ENCODE data around the gene CHCHD5.
"Not testable (repeated sequence)": the region's sequence is repeated elsewhere in the genome, so short reads cannot be mapped to it uniquely, and the experiment has no call there.

Gene CHCHD5, protein sequence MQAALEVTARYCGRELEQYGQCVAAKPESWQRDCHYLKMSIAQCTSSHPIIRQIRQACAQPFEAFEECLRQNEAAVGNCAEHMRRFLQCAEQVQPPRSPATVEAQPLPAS

DNA sequence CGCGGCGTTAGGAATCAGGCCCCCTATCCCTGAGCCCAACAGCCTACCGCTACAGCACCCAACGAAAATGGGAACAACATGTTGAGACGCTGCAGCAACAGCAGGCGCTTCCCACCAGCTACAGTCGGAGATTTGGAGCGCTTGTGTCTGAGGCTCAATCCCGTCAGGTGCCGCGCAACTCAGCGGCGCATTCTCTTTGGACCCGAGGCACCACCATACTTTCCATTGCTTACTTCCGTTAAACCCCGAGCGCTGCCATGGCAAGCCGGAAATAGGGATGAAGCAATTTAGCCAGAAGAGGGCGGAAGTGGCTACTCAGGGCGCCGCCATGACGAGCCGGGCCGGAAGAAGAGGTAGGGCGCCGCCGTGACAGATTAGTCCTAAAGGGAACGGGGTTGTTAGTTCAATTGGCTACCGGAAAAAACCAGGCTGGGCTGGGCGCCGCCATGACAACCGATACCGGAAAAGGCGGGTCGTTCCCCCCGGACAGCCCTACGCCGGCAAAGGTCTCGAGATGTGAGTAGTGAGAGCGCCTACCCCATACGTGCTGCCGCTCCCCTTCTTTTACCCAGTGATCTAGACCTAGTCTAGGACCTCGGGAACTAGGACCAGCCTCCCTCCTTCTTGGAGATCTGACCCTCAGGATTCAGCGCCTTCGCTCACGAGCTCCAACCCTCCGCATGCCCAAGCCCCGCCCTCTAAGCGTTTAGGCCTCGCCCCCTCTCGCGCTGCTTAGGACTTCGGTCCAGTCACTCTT lies at the start of gene CHCHD5:
TSS of gene CHCHD5 (plus strand) at position 476 of the 757 bp plus-strand sequence. CDS start at position 515, 39 bp downstream.
- peak; percentile 95 for DNase-seq (ENCODE audit: low spot score)

DNA sequence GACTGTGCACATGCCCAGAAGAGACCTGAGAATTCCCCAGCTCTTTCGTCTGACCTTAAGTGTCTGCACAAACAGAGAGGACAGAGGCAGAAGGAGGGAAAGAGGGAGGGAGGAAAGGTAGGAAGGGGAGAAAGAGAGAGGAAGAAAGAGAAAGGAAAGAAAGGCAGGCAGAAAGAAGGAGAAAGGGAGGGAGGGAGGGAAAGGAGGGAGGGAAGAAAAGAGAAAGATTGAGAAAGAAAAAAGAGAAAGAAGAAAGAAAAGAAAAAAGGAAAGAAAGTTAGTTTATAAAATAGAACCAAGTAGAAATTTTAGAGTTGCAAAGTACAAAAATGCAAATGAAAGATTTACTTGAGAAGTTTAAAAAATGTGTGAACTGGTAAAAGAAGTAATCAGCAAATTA lies 49.6 kb upstream of the CHCHD5 start:
- no peak for DNase-seq (ENCODE audit: low spot score)

DNA sequence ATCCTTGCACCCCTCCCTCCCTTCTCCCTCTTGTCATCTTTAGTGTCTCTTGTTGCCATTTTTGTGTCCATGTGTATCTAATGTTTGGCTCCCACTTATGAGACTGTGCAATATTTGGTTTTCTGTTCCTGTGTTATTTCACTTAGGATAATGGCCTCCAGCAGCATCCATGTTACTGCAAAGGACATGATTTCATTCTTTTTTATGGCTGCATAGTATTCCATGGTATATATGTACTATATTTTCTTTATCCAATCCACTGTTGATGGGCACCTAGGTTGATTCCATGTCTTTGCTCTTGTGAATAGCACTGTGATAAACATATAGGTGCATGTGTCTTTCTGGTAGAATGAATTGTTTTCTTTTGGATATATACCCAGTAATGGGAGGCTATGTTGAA lies 47.7 kb upstream of the CHCHD5 start:
- not testable (repeated sequence) for DNase-seq (ENCODE audit: low spot score)

DNA sequence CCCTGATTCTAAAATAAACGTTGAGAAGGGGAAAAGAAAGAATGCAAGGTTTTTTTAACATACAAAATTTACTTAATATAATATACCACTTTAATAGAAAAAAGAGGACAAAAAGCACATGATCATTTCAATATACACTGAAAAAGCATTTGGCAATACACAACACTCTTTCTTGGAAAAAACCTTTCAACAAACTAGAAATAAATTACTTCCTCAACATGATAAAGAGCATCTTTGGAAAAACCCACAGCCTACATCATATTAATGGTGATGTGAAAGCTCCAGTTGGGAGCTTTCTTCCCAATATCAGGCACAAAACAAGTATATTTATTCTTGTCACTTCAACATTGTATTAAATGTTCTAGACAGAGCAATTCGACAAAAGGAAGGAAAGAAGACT lies 45.1 kb upstream of the CHCHD5 start:
- no peak for DNase-seq (ENCODE audit: low spot score)

DNA sequence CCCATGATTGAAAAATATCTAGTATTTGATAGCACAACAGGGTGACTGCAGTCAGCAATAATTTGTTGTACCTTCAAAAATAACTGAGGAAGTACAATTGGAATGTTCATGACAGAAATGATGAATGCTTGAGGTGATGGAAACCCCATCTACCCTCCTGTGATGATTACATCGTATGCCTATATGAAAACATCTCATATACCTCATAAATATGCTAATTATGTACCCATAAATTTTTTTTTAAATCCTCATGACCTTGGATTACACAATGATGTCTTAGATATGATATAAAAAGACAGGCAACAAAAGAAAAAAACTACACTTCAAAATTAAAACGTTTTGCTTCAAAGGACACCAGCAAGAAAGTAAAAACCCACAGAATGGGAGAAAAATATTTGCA lies 43.5 kb upstream of the CHCHD5 start:
- DNase-seq (ENCODE audit: low spot score) = no peak

DNA sequence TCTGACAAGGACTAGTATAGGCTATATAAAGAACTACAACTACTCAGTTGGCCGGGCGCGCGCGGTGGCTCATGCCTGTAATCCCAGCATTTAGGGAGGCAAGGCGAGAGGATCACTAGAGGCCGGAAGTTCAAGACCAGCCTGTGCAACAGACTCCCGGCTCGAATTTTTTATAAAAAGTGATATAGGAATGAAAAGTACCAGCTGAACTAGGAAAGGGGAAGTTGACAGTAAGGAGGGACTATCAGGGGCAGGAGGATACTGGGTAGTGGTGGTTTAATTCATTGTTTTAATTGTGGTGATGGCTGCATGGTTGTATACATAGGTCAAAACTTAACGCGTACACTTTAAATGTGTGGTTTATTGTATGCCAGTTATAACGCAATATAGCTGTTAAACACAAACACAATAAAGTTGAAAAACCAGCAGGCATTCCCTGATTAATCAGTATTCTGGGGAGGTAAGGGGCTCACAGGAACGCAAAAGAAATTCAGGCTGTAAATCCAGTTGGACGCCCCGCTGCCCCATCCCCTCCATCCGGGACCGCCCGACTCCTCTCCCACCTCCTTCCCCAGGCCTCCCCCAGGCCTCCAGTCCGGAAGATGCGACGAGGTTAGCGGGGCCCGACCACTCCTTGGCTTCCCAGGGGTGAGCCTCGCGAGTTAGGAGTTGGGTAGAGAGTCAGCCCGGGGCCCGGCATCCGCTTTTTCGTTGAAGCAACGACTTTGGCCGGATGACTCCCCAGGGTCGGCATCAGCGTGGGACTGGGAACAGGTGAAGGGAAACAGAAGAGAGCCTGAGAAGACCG lies 42.9 kb upstream of the CHCHD5 start:
- DNase-seq (ENCODE audit: low spot score) = peak; percentile 93

DNA sequence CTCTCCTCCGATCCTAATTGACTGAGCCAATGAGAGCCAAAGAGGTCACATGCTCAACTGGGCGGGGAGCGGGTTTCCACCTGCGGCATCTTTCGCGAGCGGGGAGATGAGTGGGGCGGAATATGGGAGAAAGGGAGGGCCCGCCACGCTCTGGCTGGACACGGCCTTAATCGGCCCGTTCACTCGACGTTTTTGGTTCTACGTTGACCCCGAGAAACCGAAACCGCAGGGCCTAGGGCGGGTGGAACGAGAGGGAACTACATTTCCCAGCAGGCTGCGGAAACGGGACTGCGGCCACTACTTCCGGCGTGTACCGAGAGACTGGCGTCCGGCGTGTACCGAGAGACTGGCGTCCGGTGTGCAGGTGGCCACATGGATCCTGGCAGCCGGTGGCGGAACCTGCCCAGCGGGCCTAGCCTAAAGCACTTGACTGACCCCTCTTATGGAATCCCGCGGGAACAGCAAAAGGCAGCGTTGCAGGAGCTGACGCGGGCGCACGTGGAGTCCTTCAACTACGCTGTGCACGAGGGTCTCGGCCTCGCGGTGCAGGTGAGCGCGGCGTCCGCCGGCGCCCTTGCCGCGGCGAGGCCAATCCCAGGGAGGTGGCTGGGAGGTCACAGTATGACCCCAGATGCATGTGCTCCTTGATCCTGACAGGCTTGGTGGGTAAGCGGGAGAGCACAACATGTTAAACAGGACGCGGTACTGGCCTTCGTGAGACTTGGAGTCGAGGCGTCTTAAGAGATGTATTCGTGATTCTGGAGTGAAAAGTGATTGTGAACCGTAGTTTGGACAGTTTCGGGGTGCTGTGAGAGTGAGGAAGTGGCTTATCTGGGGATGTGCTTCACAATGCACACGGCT lies 42.1 kb upstream of the CHCHD5 start, which contains the start of gene POLR1B:
TSS of gene POLR1B (plus strand) at position 343 of the 861 bp plus-strand sequence. CDS start at position 373, 30 bp downstream.
- peak; percentile 91 for DNase-seq (ENCODE audit: low spot score)

DNA sequence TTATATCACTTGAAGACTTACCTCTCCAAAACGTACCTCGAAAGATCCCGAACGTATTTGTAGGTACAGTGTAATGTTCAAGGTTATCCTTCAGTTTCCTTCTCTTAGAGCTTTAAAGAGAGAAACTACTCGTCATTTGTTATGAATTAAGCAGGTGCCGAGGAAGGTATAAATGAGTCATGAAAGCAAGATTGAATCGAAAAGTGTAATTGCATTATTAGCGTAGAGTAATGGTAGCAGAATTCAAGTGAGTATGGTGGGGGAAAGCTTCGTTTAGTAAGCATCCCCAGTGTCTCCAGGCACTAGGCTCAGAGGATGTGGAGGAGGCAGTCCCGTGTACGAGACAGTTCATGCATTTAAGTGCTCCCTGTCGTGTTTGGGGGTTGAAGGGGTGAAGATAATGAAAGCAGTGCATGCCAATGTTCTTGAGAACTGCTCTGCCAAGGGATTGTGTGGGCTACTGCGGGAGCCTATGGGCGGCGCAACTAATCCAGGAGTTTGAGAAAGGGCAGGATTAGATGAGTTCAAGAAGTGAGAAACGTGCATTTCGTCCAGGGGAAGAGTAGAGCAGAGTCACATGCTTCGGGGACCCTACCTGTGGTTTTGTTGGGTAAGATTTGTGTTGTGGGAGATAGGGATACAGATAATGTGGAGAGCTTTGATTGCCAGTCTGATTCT lies 41.3 kb upstream of the CHCHD5 start:
- DNase-seq (ENCODE audit: low spot score) = no peak

DNA sequence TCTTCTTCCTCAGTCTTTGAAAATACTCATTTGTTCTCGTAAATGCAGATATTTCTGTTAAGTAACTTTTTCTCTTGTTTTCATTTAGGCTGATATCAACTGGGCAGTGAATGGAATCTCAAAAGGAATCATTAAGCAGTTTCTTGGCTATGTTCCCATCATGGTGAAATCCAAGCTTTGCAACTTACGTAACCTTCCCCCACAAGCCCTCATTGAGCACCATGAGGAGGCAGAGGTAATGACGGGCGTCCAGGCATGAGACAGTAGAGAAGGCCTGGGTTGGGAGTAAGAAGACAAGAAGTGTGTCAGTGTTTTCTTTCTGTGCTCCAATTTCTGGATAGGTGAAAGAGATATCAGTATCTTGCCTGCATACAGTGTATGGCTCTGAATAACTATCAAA lies 37.1 kb upstream of the CHCHD5 start:
- no peak for DNase-seq (ENCODE audit: low spot score)

DNA sequence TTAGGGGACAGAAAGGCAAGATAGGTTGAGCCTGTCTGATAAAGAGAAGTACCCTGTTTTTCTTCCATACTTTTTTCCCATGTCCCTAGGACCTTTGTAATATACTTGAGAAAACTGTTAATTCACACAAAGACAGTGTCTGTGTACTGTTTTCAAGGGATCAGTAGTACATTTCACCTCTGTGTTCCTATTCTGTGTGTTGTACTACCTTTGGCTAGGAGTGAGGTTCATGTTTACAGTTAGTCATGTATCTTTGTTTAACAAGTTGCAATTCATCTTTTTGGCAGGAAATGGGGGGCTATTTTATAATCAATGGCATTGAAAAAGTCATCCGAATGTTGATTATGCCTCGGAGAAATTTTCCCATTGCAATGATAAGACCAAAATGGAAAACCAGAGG lies 35.4 kb upstream of the CHCHD5 start:
- DNase-seq (ENCODE audit: low spot score) = no peak

DNA sequence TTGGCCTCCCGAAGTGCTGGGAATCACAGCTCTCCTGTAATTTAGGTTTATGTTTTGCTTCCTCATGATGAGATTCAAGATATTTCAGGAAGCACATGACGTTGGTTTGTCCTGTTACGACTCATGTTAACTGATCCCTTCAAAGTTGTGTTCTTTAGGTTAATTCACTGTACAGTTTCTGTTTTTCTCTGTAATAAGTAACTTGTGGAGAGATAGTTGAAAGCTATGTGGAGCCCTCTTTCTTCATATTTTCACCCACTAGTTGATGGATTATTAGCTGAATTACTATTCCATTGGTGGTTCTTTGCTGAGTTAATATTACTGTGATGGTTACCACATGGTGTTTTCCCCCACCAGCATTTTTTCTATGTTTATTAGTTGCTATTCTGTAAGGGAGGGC lies 18.3 kb upstream of the CHCHD5 start:
- DNase-seq (ENCODE audit: low spot score) = no peak

DNA sequence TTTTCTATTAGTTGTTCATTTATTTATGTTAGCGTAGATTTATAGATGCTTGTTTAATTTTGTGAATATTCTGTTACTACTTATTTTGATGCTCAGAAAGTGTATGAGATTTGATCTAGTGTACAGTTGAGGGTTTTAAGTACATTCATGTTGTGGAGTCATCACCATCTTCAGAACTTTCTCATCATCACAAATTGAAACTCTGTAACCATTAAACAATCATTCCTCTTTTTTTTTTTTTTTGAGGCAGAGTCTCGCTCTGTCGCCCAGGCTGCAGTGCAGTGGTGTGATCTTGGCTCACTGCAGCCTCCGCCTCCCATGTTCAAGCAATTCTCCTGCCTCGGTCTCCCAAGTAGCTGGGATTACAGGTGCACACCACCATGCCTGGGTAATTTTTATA lies 17.9 kb upstream of the CHCHD5 start:
- DNase-seq (ENCODE audit: low spot score) = not testable (repeated sequence)

DNA sequence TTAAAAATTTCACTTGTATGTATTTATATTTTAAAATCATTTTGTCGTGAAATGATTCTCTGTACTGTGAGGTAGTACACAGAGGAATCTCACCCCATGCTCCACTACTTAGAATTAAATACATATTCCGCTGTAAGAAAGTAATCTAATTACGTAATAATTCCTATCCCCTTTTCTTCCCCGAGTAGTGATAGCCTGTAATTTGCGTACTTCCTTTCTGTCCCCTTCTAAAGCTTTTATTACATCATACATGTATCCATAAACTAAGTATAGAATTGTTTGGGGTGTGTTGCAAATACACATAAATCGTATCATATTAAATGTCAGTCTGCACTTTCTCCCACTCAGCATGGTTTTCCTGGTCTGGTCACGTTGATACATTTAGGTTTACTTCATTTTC lies 12.4 kb upstream of the CHCHD5 start:
- no peak for DNase-seq (ENCODE audit: low spot score)

DNA sequence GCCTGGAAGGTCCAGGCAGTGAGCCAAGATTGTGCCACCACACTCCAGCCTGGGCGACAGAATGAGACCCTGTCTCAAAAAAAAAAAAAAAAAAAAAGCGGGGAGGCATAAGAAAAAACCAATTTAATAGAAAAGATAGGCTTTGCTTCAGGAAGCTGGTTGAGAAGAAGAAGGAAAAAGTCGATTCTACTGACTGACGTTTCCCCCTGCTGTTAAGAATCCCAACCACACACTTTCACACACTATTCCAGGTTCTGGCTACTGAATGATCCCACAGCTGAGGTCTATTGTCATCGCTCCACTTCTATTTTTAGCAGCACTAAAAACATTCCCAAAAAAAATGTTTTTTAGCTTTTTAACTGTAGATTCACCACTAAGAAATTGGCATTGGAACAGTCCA lies 6.7 kb upstream of the CHCHD5 start:
- no peak for DNase-seq (ENCODE audit: low spot score)

DNA sequence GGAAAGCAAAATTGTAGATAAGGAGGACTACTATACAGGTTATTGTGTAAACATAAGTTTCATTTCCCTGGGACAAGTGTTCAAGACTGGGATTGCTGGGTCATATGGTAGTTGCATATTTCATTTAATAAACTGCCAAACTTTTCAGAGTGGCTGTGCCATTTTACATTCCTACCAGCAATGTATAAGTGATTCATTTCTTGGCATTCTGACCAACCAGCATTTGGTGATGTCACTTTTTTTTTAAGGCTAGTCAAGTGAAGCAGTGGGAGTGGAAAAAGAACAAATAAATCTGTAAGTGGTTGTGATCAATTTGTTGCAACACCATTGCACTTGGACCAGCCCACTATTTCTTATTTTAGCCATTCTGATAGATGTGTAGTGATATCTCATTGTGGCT lies 5.2 kb upstream of the CHCHD5 start:
- no peak for DNase-seq (ENCODE audit: low spot score)

DNA sequence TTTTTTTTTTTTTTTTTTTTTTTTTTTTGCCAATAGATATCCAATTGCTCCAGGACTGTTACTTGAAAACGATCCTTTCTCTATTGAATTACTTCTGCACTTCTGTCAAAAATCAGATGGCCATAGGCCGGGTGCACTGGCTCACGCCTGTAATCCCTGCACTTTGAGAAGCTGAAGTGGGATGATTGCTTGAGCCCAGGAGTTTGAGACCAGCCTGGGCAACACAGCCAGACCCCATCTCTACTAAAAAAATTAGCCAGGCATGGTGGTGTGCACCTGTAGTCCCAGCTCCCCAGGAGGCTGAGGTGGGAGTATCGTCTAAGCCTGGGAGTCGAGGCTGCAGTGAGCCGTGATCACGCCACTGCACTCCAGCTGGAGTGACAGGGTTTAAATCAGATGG lies 4.3 kb upstream of the CHCHD5 start:
- DNase-seq (ENCODE audit: low spot score) = no peak

DNA sequence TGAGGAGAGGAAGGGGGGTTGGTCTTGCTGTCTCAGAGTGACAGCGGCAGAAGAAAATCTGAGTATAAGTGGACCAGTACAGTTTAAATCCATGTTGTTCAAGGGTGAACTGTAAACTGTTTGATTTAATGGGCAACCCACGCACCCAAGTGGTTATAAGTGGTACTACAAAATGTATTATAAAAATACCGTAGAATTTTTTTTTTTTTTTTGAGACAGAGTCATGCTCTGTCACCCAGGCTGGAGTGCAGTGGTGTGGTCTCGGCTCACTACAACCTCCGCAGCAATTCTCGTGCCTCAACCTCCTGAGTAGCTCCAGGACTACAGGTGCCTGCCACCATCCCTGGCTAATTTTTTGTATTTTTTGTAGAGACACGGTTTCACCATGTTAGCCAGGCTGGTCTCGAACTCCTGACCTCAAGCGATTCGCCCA lies 2.1 kb upstream of the CHCHD5 start:
- DNase-seq (ENCODE audit: low spot score) = no peak

DNA sequence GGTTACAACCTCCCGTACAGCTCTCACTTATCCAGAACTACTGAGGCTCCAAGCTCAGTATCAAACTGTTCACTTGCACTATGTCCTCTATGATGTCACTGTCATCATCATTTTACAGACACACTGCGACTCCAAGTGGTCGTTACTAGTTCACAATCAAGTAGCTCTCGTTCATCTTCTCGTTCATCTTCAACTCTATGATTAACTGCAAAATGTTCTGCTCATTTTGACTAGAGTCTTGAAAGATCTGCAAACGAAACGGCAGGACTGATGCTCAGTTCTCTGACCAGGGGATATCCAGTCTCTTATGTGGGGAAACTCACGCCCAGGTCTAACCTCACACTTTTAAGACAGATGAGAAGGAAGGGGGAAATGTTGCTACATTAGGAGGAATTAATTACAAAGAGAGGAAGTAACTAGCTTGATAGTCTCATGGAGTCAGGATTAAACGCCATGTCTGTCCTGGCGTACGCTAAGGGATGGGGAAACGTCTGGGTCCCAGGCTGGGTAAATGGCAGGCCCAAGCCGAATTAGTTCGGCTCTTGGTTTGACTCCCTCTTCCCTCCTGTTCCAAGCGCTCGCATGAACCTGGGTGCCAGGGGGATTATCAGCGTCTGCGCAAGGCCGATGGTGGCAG lies 794 bp upstream of the CHCHD5 start:
- DNase-seq (ENCODE audit: low spot score) = no peak

DNA sequence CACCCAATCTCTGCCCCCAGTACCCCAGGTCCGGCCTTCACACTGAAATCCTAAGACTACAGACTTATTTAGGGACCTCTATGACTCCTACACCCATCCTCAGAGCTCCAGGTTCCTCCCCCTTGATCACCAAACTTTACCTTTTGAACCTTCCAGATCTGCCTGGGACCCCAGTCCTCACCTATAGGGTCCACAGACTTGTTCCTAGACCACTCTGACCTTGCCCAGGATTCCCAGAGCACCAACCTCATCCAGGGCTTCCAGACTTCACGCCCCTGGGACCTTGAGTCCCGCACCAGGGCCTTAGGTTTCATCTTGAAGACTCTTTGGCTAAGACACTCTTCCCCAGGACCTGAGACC lies 462 bp downstream of the CHCHD5 start:
- DNase-seq (ENCODE audit: low spot score) = no peak

DNA sequence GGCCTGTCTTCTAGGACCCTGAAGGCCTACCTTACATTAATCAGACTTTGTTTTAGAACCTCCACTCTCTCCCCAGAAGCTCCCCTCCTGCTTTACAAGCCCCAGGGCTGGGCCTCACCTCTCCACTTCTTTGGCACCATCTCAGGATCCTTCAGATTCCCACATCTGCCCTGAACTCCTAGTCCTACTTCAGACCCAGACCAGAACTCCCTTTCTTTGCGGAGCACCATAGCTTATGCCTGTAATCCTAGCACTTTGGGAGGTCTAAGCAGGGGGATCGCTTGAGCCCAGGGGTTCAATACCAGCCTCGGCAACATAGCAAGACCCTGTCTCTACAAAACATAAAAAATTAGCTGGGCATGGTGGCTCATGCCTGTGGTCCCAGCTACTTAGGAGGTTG lies 991 bp downstream of the CHCHD5 start:
- no peak for DNase-seq (ENCODE audit: low spot score)

DNA sequence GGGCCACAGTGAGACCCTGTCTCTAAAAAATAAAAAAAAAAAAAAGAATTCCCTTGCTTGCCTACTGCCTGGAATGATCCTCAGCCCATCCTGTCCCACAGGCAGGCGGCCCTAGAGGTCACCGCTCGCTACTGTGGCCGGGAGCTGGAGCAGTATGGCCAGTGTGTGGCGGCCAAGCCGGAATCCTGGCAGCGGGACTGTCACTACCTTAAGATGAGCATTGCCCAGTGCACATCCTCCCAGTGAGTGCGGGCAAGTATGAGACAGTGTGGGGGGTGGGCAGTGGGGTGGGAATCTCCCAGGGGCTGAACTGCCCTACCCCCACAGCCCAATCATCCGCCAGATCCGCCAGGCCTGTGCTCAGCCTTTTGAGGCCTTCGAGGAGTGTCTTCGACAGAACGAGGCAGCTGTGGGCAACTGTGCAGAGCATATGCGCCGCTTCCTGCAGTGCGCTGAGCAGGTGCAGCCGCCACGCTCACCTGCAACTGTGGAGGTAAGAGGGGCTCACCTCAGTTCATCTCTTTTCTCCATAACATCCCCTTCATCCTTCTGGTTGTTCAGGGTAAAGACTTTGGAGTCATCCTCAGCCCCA lies 1.6 kb downstream of the CHCHD5 start:
- DNase-seq (ENCODE audit: low spot score) = no peak

Data from left forelimb (tissue), 1 donor.